H1 (cell line): ENCODE results near the gene TMEM151B. TPM values are rescaled to one million over a fixed set of nuclear protein-coding genes. Genes with fewer than 3 reads are reported as not detected.
A peak's percentile ranks its signal among the peaks of the same experiment; 100 is the strongest.

Experiments used
- CTCF ChIA-PET: fragments of 300-600 bp; sonication (Branson Sonifier 250); formaldehyde crosslinking; loops from one replicate; lab custom pipeline; 2021; ENCODE audit not compliant: partially characterized antibody; lab: Charles Lee
- POLR2A ChIA-PET: fragments of 300-600 bp; sonication (Branson Sonifier 250); formaldehyde crosslinking; loops from one replicate; lab custom pipeline; 2021; ENCODE audit warnings: inconsistent platforms; ENCODE audit not compliant: partially characterized antibody; lab: Charles Lee
- DNase-seq, 2 experiments: peaks; one replicate each; pipeline versions ENCODE4 v3.0.0 to v3.0.0-alpha.2; 2010 to 2022; ENCODE audit warnings: low spot score in 2 of 2, low read depth in 1 of 2, mixed read lengths in 1 of 2
- FAIRE-seq: peaks from 2 replicates; lab custom pipeline; 2011; peaks lifted over from hg19 to GRCh38; lab: Jason Lieb, UNC
- H2AFZ ChIP-seq: 2 replicates; pipeline ENCODE4 v1.8.1; 2012; ENCODE audit warnings: low read length, inconsistent platforms
- H2AK5ac ChIP-seq: 2 replicates; pipeline ENCODE4 v1.6.1; 2013; ENCODE audit warnings: low read depth, low read length
- H2BK120ac ChIP-seq: replicated peaks from 2 replicates; pipeline ENCODE3; 2013; ENCODE audit warnings: low read depth, low read length, inconsistent platforms
- H2BK12ac ChIP-seq: 2 replicates; pipeline ENCODE4 v1.6.1; 2013; ENCODE audit warnings: low read depth, low read length
- H2BK15ac ChIP-seq: 2 replicates; pipeline ENCODE4 v1.6.1; 2013; ENCODE audit warnings: low read length
- H2BK20ac ChIP-seq: 2 replicates; pipeline ENCODE4 v1.6.1; 2013; ENCODE audit warnings: low read length
- H2BK5ac ChIP-seq: 2 replicates; pipeline ENCODE4 v1.6.1; 2013; ENCODE audit warnings: low read depth, low read length
- H3K14ac ChIP-seq: 2 replicates; pipeline ENCODE4 v1.6.1; 2013; ENCODE audit warnings: inconsistent platforms; ENCODE audit not compliant: insufficient read length
- H3K18ac ChIP-seq: 2 replicates; pipeline ENCODE4 v1.6.1; 2013; ENCODE audit warnings: low read length; ENCODE audit errors: extremely low read depth
- H3K23ac ChIP-seq: 2 replicates; pipeline ENCODE4 v1.6.1; 2013; ENCODE audit warnings: inconsistent platforms; ENCODE audit not compliant: insufficient read length
- H3K23me2 ChIP-seq: 2 replicates; pipeline ENCODE4 v1.6.1; 2013; ENCODE audit warnings: low read depth, low read length
- H3K27ac ChIP-seq: 2 replicates; pipeline ENCODE4 v1.6.1; 2011; ENCODE audit warnings: low read depth, low read length, inconsistent platforms
- H3K27me3 ChIP-seq, 4 experiments: replicated peaks in 1 of 4; 1 replicate in 1 of 4; 2 replicates in 3 of 4; pipeline versions ENCODE4 v1.6.1 to v1.8.1; 2011 to 2013; ENCODE audit warnings: low read length in 3 of 4, mild to moderate bottlenecking in 3 of 4, inconsistent platforms in 2 of 4, mixed read lengths in 2 of 4, moderate library complexity in 1 of 4; ENCODE audit not compliant: control insufficient read depth in 3 of 4, insufficient read depth in 3 of 4; ENCODE audit errors: extremely low read depth in 1 of 4
- H3K36me3 ChIP-seq, 4 experiments: 2 replicates each; pipeline versions ENCODE4 v1.6.1 to v1.8.1; 2011 to 2013; ENCODE audit warnings: mild to moderate bottlenecking in 4 of 4, low read length in 3 of 4, moderate library complexity in 2 of 4, control low read depth in 1 of 4, inconsistent platforms in 1 of 4; ENCODE audit not compliant: insufficient read depth in 4 of 4, control insufficient read depth in 2 of 4
- H3K4ac ChIP-seq: replicated peaks from 2 replicates; pipeline ENCODE3; 2013; ENCODE audit warnings: low read length, low read depth, mixed read lengths, inconsistent platforms; ENCODE audit not compliant: insufficient read length
- H3K4me1 ChIP-seq, 4 experiments: replicated peaks in 1 of 4; 1 replicate in 1 of 4; 2 replicates in 3 of 4; pipeline versions ENCODE4 v1.6.1 to v1.8.1; 2011 to 2013; ENCODE audit warnings: low read length in 3 of 4, inconsistent platforms in 2 of 4, mixed read lengths in 1 of 4; ENCODE audit not compliant: insufficient read depth in 4 of 4, control insufficient read depth in 3 of 4
- H3K4me2 ChIP-seq, 2 experiments: 2 replicates each; pipeline versions ENCODE4 v1.6.1 to v1.8.1; 2011 to 2013; ENCODE audit warnings: low read depth in 2 of 2, low read length in 2 of 2, control low read depth in 1 of 2, inconsistent platforms in 1 of 2, mild to moderate bottlenecking in 1 of 2; ENCODE audit not compliant: insufficient read depth in 1 of 2
- H3K4me3 ChIP-seq, 4 experiments: fragments of 200-600, 300-600 bp in 1 of 4; sonication (generic), shearing (Covaris generic), sonication (Bioruptor Twin) in 1 of 4; 2 replicates each; pipeline versions ENCODE4 v1.5.1 to v1.8.1; 2011 to 2016; ENCODE audit warnings: low read length in 4 of 4, low read depth in 3 of 4, control low read depth in 2 of 4, inconsistent platforms in 2 of 4, mild to moderate bottlenecking in 2 of 4, mixed read lengths in 1 of 4, moderate library complexity in 1 of 4; ENCODE audit not compliant: insufficient read depth in 2 of 4; ENCODE audit errors: extremely low read depth in 1 of 4
- H3K56ac ChIP-seq: replicated peaks from 2 replicates; pipeline ENCODE3; 2013; ENCODE audit warnings: low read depth, mild to moderate bottlenecking, mixed read lengths, low read length, inconsistent platforms; ENCODE audit not compliant: insufficient read length
- H3K79me1 ChIP-seq: 2 replicates; pipeline ENCODE4 v1.6.1; 2013; ENCODE audit warnings: low read depth, low read length, control low read depth
- H3K79me2 ChIP-seq, 2 experiments: 2 replicates each; pipeline versions ENCODE4 v1.6.1 to v1.8.1; 2012 to 2013; ENCODE audit warnings: low read length in 2 of 2, mild to moderate bottlenecking in 2 of 2, inconsistent platforms in 1 of 2; ENCODE audit not compliant: insufficient read depth in 2 of 2, control insufficient read depth in 1 of 2
- H3K9ac ChIP-seq, 4 experiments: replicated peaks in 1 of 4; 1 replicate in 1 of 4; 2 replicates in 3 of 4; pipeline versions ENCODE4 v1.6.1 to v1.8.1; 2011 to 2013; ENCODE audit warnings: low read depth in 3 of 4, low read length in 3 of 4, control low read depth in 2 of 4, mild to moderate bottlenecking in 2 of 4, moderate library complexity in 2 of 4, inconsistent platforms in 1 of 4; ENCODE audit errors: extremely low read depth in 1 of 4
- H3K9me3 ChIP-seq, 2 experiments: 2 replicates each; pipeline versions ENCODE4 v1.6.1 to v1.8.1; 2012 to 2013; ENCODE audit warnings: mild to moderate bottlenecking in 2 of 2, moderate library complexity in 2 of 2, control low read depth in 1 of 2, inconsistent platforms in 1 of 2, low read depth in 1 of 2, low read length in 1 of 2, mixed read lengths in 1 of 2; ENCODE audit not compliant: insufficient read depth in 2 of 2
- H4K20me1 ChIP-seq, 2 experiments: replicated peaks in 1 of 2; 2 replicates each; pipeline versions ENCODE3 to v1.8.1; 2011 to 2013; ENCODE audit warnings: inconsistent platforms in 2 of 2, low read length in 2 of 2, mild to moderate bottlenecking in 1 of 2; ENCODE audit not compliant: insufficient read depth in 2 of 2, control insufficient read depth in 1 of 2
- H4K5ac ChIP-seq: 2 replicates; pipeline ENCODE4 v1.6.1; 2013; ENCODE audit warnings: low read length, low read depth, mixed read lengths, inconsistent platforms; ENCODE audit not compliant: insufficient read length
- H4K8ac ChIP-seq: 2 replicates; pipeline ENCODE4 v1.8.0; 2013; ENCODE audit warnings: mild to moderate bottlenecking, moderate library complexity, low read length, inconsistent platforms; ENCODE audit not compliant: insufficient read depth; ENCODE audit errors: extremely low read depth
- H4K91ac ChIP-seq: replicated peaks from 2 replicates; pipeline ENCODE3; 2013; ENCODE audit warnings: low read length, mixed read lengths, inconsistent platforms; ENCODE audit not compliant: insufficient read length
- CEBPB ChIP-seq: IDR thresholded peaks from 2 replicates; pipeline ENCODE4 v1.6.1; 2012; ENCODE audit warnings: low read depth, low read length
- FOSL1 ChIP-seq: IDR thresholded peaks from 2 replicates; pipeline ENCODE4 v1.6.1; 2011; ENCODE audit warnings: mild to moderate bottlenecking, low read depth, low read length, moderate library complexity; ENCODE audit not compliant: insufficient read depth
- GTF2F1 ChIP-seq: IDR thresholded peaks from 2 replicates; pipeline ENCODE4 v1.6.1; 2012; ENCODE audit warnings: low read depth, low read length, improper control_type of control experiment, borderline replicate concordance
- JUN ChIP-seq: IDR thresholded peaks from 2 replicates; pipeline ENCODE4 v1.6.1; 2011; ENCODE audit warnings: low read depth, mild to moderate bottlenecking, improper control_type of control experiment, low read length
- KDM5A ChIP-seq: fragments of 200-600 bp; IDR thresholded peaks from 2 replicates; pipeline ENCODE4 v1.7.1; 2012; ENCODE audit warnings: mild to moderate bottlenecking, low read length, inconsistent platforms, mixed read lengths
- POLR2AphosphoS5 ChIP-seq: IDR thresholded peaks from 2 replicates; pipeline ENCODE4 v1.6.1; 2011; ENCODE audit warnings: low read depth, low read length
- RBBP5 ChIP-seq: IDR thresholded peaks from 2 replicates; pipeline ENCODE4 v1.7.1; 2012; ENCODE audit warnings: low read depth, mild to moderate bottlenecking, inconsistent platforms, low read length, moderate library complexity, borderline replicate concordance
- SAP30 ChIP-seq: fragments of 300-600 bp; sonication (generic); IDR thresholded peaks from 2 replicates; pipeline ENCODE4 v1.7.1; 2012; ENCODE audit warnings: low read length, moderate library complexity, mild to moderate bottlenecking, inconsistent platforms; ENCODE audit not compliant: insufficient read depth, insufficient replicate concordance
- ZNF274 ChIP-seq: IDR thresholded peaks from 2 replicates; pipeline ENCODE4 v1.7.0; 2012; ENCODE audit warnings: low read length, borderline replicate concordance; ENCODE audit errors: extremely low read depth
- WGBS, 2 experiments: shearing (Covaris generic) in 1 of 2; methylation state at CpG; one replicate each; pipeline versions ENCODE4 v1.1.6 to v1.1.7; 2013 to 2015; ENCODE audit warnings: low lambda C conversion rate in 2 of 2, mixed read lengths in 2 of 2, inconsistent platforms in 1 of 2, low coverage in 1 of 2, missing lambda C conversion rate in 1 of 2; ENCODE audit not compliant: insufficient replicate concordance in 2 of 2, insufficient coverage in 1 of 2, insufficient read length in 1 of 2; ENCODE audit errors: extremely low coverage in 1 of 2, missing lambda C conversion rate in 1 of 2; 5-methylcytosine and 5-hydroxymethylcytosine counted together
- polyA plus RNA-seq, 7 experiments: library from polyadenylated mRNA; depleted of rRNA in 3 of 7; stranded (reverse) in 5 of 7; unstranded in 2 of 7; fragments of >200 nt in 5 of 7; fragments of 200-250 nt in 2 of 7; gene quantifications; 1 replicate in 5 of 7; 2 replicates in 1 of 7; 4 replicates in 1 of 7; pipeline versions ENCODE4 v1.2.1 to v1.2.3, GENCODE V29; 2011 to 2013; ENCODE audit warnings: missing spikeins in 2 of 7, mixed read lengths in 2 of 7
- total RNA-seq: library from RNA; stranded (reverse); fragmentation: NEBNext Ultra II Directional; extraction: Animal tissue kit (Norgen Biotek cat#: 25700); gene quantifications from 2 replicates; pipeline ENCODE4 v1.2.1, GENCODE V29; 2021
- TF ChIP-seq, protein P1 (sequence below): IDR thresholded peaks from 2 replicates; pipeline ENCODE4 v1.6.1; 2012; ENCODE audit warnings: low read length, inconsistent platforms
- TF ChIP-seq, protein P2 (sequence below): IDR thresholded peaks from 2 replicates; pipeline ENCODE4 v1.6.1; 2012; ENCODE audit warnings: inconsistent platforms

Gene TMEM151B
- total and polyA plus RNA-seq, 2 of the 8 experiments (the other 6 are each of a cell fraction or from before 2014, with no cell fraction given), result 8.0 to 15.5 TPM

DNA sequence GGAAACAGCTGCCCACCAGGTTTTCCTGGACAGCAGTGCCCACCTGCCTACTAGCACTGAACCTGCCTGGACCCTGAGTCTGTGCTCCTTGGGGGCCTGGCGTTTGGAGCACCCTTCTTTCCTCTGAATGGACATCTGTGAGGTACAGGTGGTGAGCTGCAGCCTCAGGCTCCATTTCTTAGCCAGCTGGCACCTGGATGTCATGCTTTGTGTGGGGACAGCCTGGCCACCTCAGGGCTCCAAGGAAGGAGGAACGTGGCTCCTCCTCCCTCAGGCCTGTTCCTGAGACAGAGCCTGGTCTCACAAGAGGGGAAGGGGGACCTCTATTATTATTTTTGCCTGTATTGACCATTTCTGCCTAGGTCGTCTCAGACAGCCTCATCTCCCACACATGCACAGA is 8.1 kb downstream of the TMEM151B start:
- Histone ChIP-seq H3K4me3 (no peak overlapping the region), H3K27me3 (peaks cover 0 to 3% (median 0%) of the 10 kb centered on the region in 4 experiments; a peak in 1 of 7 replicates), H4K20me1 (peaks cover 0 to 8% of the 10 kb centered on the region in 2 experiments), H4K91ac (no peak overlapping the region), H2AFZ (no peak overlapping the region), H3K9ac (no peak overlapping the region), H3K4me1 (no peaks in the 10 kb centered on the region; a peak in 1 of 7 replicates), H2BK120ac (no peak overlapping the region), H3K9me3 (no peaks in the 10 kb centered on the region), H3K23me2 (no peaks in the 10 kb centered on the region; the same call in 1 of the 2 replicates), H2BK5ac (no peak overlapping the region), H3K27ac (no peak overlapping the region), H2AK5ac (no peak overlapping the region), H4K5ac (no peak overlapping the region), H3K4ac (no peak overlapping the region), H3K18ac (no peak overlapping the region), H3K56ac (no peak overlapping the region), H2BK20ac (no peak overlapping the region), H4K8ac (no peak overlapping the region), H3K36me3 (peaks cover 0 to 8% (median 3%) of the 10 kb centered on the region in 4 experiments; a peak in 4 of 8 replicates), H3K4me2 (no peak overlapping the region), H3K79me2 (no peaks in the 10 kb centered on the region), H3K79me1 (no peaks in the 10 kb centered on the region), H2BK12ac (no peak overlapping the region), H3K14ac (no peak overlapping the region), H2BK15ac (0 out of 2 replicates have a peak overlapping the region, but pooled peaks have one; percentile 21), H3K23ac (no peak overlapping the region)
- FAIRE-seq (no peak), DNase-seq (no peak)
- WGBS, 2 experiments, result 64% methylated on average over 3 of the region's 3 CpGs; no CpG with 5 or more reads in 1 of the 2 experiments
- ChIA-PET POLR2A (interaction anchor here (0.6 to 3.2 kb wide), 13 partner anchors 10 to 39 kb away, joined by 3 to 18 read pairs (median 4); partner anchors contain the start of genes AARS2 and SLC35B2), CTCF (interaction anchor here (0.9 to 19.0 kb wide), 10 partner anchors 10 to 64 kb away, joined by 3 to 330 read pairs (median 6); partner anchors contain the start of genes AARS2 and TMEM151B)
- TF ChIP-seq POLR2AphosphoS5, result no peak
- TF ChIP-seq, protein P1, sequence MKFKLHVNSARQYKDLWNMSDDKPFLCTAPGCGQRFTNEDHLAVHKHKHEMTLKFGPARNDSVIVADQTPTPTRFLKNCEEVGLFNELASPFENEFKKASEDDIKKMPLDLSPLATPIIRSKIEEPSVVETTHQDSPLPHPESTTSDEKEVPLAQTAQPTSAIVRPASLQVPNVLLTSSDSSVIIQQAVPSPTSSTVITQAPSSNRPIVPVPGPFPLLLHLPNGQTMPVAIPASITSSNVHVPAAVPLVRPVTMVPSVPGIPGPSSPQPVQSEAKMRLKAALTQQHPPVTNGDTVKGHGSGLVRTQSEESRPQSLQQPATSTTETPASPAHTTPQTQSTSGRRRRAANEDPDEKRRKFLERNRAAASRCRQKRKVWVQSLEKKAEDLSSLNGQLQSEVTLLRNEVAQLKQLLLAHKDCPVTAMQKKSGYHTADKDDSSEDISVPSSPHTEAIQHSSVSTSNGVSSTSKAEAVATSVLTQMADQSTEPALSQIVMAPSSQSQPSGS, result no peak
- no peak for TF ChIP-seq KDM5A
- TF ChIP-seq ZNF274, result no peak
- no peak for TF ChIP-seq SAP30
- TF ChIP-seq JUN, result no peak
- TF ChIP-seq, protein P2, sequence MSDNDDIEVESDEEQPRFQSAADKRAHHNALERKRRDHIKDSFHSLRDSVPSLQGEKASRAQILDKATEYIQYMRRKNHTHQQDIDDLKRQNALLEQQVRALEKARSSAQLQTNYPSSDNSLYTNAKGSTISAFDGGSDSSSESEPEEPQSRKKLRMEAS, result no peak
- no peak for TF ChIP-seq FOSL1
- TF ChIP-seq CEBPB, result no peak
- TF ChIP-seq RBBP5, result no peak
- TF ChIP-seq GTF2F1, result no peak
